ENCODE data around the gene SLC6A1.

SLC6A1 gene

DNA sequence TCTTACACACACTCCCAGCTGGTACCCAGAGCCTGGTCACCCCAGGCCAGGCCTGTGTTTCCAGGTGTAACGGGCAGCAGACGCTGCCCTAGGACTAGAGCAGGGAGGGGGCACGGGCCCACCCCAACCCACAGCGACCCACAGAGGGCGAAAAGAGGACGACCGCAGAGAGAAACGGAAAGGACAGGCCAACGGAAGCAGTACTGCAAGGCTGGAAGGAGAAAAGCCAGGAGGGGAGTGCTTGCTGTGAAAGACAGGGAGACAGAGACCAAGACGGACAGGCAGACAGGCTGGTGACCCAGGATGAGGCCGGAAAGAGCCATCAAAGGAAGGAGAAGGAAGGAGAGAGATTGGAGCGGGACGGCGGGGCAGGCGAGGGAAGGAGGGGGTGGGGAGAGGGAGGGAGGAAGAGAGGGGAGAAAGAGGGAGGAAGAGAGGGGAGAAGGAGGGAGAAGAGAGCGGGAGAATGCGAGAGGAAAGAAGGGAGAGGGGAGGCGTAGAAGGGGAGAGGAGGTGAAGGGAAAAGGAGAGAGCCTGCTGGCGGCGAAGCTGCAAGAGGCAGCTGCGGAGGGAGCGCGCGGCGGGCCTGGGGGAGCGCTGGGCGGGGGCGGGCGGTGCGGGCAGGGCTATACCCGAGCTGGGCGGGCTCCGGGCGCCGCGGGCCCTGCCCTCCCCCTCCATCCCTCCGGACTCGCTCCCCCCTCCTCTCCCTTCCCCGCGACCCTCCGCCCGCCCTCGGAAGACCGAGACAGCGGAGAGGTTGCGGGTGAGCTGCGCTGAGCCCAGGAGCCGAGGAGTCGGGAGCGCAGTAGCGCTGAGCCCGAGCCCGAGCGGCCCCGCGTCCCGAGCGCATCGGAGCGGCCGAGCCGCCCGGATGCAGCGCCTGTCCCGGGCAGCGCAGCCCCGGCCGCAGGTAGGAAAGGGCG lies at the start of gene SLC6A1:
Gene SLC6A1 (plus strand): TSS at position 732 of the 926 bp plus-strand sequence. CDS start 24,464 bp downstream, outside the sequence.
- no peak for FAIRE-seq

DNA sequence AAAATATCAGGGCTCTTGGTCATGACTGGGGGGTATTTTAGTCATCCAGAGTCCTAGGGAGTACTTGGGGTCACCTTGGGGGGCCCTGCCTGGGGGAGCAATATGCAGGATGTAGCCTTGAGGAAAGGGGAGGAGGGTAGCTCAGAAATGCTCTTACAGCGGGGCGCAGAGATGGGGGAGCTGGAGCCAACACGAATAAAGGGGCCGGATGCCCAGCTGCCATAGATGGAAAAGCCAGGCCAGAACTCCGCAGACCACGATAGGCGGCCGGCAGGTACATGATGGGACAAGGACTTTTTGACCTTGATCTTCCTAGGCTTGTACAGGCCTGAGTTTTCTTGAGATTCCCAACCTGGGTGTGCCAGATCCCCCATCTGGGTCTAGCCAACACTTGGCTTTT lies 47.7 kb upstream of the SLC6A1 start:
- no peak for FAIRE-seq

DNA sequence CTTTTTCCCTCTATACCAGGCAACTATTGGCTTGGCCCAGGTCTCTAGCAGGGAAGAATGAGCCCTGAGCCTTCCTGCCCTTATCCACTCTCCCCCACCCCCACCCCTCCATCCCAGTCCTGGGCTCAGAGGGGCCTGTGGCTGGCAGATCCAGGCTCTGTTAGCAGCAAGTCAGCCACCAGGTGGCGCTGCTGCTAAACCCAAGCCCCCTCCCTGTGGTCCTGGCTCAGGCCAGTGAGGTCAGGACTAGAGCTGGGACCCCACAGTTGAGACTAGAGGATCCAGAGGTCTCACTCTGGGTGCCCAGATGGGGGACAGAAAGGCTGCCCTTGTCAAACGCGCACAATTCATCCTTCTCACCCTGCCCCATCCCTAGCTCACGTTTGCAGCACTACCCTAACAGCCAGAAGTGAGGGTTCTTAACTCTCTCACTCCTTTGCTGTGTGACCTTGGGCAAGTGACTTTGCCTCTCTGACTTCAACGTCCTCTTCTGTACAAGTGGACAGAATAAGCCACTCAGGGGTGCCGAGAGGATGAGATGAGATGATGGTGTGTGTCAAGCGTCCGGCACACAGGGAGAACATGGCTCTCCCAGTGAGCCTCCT lies 46.8 kb upstream of the SLC6A1 start:
- no peak for FAIRE-seq

DNA sequence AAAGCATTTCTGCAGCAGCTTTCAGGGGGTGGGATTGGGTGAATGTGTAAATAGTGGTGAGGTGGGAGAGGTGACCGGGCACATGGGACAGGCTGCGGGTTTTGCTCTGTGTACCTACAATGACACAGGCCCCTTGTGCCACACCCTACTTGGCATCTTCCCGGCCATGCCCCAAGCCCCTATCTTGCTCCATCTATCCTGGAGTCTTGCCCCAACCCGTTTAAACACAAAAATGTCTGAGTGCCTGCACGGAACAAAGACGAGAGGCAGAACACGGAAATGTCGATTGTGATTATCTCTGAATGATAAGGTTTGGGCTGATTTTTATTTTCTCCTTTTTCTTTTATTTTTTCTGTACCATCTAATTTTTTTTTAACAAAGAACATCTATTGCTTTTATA lies 46.0 kb upstream of the SLC6A1 start:
- no peak for FAIRE-seq

DNA sequence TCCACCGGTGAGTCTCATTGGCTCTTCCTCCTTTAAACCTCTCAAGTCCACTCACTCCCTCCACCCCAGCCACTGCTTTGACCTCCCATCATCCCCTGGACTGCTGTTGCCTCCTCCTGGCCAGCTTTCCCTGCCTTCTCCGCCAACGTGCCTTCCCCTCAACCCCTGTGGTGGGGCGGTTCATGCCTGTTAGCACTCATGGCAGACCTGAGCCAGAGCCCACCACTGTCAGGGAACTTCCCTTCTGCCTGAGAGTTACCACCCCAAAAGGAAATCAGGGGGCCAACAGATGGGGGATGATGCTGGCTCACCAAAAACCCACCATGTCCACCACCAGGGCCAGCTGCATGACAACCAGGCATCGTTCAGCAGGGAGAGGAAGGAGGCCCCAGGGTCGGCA lies 44.2 kb upstream of the SLC6A1 start:
- no peak for FAIRE-seq

DNA sequence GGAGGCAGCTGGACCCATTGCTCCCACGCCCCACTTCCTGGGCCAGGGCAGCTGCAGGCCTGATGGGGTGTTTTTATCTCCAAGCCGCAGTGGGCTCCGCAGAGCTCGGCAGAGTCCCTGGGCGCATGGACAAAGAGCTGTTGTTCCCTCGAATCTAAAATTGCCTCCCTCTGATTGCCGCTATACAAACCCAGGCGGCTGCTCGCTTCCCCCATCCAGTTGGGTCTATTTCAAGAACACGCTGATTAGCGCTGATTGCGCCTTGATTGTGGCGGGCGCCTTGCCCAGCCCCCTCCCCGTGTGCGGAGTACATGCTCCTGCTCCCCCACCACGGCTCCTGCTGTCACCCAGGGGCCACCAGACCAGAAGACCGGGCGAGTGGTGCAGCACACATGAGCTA lies 43.4 kb upstream of the SLC6A1 start:
- no peak for FAIRE-seq

DNA sequence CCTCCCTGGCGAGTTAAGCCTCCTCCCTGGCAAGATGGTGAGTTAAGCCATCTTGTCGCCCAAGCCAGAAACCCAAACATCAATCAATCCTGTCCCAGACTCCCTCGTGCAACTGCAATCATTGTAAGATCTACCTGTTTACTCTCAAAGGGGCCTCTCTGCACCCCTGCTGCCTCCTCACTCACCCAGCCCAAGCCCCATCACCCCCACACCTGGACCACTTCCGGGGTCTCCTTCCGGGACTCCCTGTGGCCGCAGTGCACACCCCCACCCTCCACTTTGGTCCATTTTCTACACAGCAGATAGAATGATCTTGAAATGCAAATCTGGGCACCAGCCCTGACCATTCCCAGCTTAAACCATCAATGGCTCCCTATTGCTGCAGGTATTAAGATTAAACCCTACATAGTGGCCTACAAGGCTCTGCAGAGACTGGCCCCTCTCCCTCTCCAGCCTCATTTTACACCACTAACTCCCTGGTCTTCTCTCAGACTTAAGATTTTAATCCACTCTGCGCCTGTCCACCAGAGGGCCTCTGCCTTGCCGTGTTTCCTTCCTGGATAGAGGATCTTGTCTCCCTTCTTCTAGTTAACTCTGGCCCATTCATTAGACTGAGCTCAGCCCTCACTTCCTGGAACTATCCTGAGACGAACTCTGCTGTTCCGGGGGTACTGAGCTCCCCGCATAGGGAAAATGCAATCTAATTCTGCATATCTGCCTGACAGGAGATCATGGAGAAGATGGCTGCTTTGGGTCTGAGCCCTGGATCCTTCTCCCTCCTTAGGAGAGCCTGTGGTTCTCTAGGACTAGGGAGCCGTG lies 41.9 kb upstream of the SLC6A1 start:
- FAIRE-seq, result no peak

DNA sequence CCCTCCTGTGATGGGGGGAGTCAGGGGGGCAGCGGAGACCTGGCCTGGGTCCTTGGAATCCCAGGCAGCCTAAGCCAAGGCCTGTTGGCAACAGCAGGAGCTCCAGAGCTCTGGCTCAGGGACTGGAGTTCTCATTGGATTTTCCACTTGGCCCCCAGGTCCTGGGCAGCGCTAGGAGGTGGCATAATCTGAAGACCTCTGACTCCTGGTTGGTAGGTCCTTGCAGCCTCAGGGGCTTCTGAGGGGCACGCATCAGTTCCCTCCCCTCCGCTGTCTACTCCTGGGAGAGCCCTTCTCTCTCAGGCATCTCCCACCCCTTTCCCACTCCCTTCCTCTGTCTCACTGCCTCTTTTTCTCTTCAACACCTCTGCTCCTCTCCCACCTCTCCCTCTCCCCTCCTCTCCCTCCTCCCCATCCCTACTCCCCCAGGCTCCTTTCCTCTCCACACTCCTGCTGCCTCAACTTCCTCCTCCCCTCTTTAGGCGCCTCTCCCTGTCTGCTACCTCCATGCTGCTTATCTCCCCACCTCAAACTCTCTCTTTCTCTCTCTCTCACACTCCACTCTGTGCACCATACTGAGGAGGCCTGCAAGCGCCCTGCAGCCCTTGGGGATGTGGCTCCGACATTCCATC lies 41.1 kb upstream of the SLC6A1 start:
- no peak for FAIRE-seq

DNA sequence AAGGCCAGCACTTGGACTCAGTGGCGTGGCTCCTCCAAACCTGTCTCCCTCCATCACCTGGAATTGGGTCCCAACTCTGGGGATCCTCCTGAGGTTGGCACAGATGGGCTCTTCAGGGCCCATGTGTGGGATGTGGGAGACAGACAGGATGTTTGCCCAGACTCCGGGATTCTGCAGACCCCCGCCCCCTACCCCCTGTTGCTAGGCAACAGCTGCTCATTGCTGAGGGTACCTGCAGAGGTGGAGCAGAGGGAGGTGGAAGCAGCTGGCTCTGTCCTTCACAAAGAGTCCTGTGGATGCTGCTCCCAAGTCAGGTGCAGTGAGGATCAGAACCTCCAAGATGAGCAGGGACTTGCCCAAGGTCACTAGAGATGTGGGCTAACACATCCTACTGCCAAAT lies 40.0 kb upstream of the SLC6A1 start:
- no peak for FAIRE-seq

DNA sequence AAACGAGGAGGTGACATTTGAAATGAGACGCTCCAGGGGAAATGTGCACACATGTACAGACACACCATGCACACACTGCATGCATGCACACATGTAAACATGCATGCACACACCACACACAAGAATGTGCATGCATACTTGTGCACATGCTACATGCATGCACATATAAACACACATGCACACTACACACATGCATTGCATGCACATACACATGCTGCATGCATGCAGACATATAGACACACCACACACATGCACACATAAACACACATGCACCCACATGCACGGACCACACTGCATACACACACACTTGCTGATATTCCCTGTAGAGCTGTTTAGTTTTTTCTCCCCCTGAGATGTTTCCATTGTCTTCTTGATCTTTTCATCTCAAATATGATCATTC lies 37.8 kb upstream of the SLC6A1 start:
- FAIRE-seq, result no peak

DNA sequence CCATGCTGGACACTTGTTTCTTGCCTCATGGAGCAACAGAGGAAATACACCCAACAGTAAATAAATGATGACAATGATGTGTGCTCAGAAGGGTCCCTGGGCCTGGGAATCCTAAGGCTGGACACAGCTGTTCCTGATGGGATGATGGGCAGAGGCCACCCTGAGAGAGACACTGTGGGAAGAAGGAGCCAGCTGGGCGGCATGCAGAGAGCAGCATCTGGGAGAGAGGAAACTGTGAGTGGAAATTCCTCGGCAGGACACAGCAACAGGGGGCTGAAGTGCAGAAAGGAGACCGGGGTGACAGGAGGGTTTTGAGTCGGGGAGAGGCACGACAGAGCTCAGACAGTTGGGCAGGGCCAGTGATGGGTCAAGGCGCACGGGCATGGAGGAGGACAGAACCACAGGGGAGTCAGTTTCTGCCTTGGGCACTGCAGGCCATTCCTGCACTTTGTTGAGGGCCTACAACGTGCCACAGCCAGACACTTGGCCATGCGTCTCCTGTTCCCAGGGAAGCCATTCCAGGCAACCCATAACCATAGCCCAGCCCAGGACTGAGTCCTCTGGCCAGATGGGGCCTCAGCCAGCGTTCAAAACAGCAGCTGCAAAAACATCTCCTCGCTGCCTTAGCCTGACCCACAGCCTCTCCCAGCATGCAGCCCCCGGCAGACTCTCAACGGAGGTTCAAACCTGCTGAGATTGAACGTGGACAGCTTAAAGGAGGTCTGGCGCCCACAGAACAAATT lies 36.7 kb upstream of the SLC6A1 start:
- FAIRE-seq, result no peak

DNA sequence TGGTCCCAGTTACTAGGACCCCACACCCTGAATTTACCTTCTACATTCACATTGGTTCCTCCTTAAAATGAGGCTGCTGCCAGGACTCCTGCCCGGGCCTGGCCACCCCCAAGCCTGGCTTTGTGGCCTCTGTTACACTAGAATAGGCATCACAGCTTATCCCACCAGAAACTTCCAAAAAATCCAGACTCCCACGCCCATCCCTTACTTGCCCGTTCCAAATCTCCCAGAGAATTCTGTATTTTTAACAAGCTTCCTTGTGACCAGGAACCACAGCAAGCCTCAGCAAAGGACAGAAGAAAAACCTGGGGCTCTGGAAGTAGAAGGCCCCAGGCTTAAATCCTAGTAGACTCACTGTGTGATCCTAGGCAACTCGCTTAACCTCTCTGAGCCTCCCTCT lies 36.0 kb upstream of the SLC6A1 start:
- FAIRE-seq, result no peak

DNA sequence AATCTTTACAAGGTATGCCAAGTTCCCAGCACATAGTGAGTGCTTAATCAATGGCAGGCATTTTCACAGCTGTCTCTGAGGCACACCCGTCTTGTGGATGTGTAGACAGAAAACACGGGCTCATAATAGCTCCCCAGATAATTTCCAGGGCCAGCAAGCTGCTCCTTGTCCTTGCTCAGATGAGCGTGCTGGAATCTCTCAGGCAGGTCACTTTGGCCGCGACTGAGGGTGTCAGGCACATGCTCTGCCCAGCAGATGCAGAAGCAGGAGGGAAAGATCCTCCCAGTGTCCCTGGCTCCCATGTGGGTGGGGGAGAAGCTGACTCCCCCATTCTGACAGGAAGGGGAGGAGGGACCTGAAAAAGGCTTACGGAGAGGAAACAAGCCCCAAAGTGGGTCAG lies 35.6 kb upstream of the SLC6A1 start:
- FAIRE-seq, result no peak

DNA sequence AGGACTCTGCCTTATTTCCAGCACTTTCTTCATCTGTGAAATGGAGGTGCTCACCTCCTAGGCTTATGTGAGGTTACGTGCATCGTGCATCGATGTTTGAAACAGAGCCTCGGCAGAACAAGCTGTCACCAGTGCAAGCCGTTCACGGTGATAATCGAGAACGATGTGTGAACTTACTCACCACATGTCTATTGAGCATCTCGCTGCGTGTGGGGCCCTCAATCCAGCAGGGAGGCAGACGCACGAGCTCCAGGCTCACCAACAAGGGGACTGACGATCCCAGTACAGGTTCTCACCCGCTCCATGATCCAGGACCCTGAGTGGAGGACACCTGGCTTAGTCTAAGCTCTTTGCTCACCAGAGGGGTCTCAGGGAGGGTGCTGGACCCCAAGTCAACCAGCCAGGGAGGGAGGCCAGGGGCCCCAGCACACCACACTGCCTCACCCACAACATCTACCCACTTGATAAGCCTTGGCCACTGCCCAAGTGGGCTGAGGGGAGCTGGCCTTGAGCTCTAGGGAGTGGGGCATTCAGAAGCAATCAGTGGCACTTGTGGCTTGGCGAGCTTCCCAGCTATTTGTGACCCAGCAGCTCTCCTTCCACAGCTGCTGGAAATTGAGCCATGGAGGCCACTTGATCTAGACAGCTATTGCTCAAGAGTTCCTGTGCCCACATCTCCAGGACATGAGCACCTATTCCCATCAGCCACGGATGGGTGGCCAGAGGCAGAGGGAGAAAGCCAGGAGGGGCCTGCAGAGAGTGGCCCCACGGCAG lies 34.4 kb upstream of the SLC6A1 start:
- FAIRE-seq, result no peak

DNA sequence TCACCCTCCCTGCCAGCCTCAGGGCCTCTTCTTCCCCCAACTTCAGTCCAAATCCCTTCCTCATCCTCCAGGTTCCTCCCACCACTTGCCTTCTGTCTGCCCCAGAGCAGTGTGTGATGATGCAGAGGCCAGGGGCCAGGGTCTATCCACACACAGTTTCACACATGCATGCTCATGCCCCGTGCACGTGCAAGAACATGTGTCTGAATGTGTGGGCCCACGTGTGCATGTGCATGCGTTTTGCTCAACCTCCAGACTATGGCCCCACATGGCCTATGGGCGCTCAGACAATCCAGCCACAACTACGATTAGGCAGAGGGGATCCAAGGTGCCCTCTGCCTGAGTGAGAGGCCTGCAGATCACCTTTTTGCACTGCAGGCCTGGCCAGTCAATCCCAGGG lies 32.3 kb upstream of the SLC6A1 start:
- FAIRE-seq, result no peak

DNA sequence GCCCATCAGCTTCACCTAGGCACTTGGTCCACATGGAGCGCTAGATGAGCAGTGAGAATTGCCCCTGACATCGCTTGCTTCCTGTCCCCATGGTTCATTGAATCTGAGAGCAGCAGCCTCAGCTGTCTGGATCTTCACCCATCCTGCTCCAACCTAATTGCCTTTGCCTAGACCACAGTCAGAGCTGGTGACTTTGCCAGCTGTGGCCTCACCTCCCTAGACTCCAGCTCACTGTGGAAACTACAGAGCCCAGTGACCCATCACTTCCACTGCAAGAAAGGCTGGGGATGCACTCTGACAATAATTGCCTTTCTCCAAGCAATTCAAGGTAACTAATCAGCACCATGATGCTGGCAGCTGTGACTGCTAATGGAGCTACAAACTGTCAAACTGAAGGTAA lies 30.6 kb upstream of the SLC6A1 start:
- no peak for FAIRE-seq

DNA sequence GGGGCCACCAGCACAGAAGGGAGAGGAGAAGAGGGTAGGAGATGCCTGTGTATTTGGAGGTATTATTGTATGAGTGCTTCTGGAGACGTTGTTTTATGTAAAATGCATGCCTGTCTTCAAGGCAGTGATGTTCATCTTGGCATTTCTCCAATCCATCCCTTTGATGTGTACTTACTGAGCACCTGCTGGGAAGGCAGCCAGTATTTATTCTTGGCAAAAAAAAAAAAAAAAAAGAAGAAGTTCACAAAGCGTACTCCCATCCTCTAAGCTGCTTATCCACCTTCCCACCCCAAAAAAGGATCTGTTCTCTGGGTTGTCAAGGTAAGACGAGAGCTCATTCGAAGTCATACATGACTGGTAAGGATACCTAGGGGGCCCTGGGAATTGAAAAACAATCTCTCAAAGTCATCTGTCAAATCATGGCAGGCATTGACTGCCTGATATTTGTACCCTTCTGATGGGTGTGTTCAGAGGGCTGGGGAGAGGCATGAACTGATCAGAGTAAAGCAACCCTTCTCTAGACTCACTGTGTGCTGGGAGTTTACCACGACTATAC lies 30.0 kb upstream of the SLC6A1 start:
- FAIRE-seq, result no peak

DNA sequence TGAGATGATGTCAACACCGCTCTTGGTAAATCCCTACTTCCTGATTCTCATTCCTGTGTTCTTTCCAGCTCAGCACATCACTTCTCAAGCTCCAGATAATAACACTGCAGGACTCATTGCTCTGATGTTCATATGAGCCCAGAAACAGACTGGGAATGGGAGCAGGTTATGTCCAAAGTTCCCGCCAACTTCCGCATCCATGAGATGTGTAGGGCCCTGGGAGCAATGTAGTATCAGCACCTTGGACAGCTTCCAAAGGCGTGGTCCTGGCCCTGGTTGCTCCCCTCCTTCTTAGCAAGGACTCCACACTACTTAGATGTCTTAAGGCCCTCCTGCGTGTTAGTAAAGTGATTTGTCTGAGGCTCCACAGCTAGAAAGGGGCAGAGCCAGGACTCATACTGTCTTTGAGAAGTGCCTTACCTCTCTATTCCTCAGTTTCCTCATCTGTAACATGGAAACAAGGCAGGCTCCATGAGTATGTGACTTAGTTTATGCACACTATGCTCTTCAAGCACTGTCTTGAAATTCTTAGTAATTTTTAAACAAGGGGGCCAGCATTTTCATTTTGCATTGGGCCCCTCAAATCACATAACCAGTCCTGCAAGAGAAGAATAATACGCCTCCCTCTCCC lies 27.9 kb upstream of the SLC6A1 start:
- FAIRE-seq, result no peak

DNA sequence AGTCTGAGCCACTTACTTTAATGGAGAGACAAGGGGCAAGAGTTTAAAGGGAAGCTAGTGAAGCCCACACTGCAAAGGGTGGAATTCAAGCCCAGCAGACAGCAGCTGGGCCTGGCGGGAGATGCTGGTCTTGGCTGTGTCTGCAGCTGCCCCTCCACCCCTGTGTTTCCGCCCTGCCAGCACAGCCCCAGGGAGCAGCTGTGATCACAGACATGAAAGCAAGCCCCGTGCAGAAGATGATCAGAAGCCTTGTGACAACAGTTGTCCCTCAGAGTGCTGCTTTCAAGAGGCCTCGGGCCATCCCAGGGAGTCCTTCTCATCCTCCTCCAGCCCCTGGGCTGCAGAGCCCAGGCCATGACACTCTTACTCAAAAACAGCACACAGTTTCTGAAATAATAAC lies 24.1 kb upstream of the SLC6A1 start:
- FAIRE-seq, result no peak

DNA sequence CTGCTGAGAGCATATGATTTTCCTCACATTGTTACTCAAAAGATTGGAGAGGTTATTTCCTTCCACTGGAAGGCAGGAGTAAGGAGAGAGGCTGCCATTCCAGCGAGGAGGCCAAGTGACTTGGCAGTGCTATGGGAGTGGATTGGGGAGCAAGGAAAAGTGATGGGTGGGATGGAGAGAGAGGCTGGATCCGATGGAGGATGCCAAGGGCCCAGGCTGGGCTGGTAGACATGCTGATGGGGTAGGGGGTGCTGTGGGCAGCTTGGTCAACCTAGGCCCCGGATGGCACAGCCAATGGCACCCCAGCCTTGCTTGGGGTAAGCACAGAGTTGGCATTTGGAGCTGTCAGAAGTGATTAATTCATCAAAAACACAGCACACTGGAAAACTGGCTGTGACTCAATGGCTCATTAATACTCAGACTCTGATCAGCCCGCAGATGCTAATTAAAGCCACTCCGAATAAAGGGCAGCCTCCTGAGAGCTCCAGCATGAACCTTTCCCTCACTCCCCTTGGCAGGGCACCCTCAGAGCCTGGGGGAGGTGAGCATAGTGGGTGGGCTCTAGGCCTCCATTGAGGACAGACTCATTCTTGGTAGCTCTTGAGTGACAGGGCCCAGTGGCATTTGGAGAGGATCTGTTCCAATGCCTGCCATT lies 22.1 kb upstream of the SLC6A1 start:
- no peak for FAIRE-seq

Measured in islet of Langerhans (tissue), 1 donor.